T-helper 17 cell (primary cell): ENCODE measurements around the gene COX6A2. TPM values are rescaled to one million over a fixed set of nuclear protein-coding genes. Genes with fewer than 3 reads are reported as not detected.

Source experiments
- ATAC-seq: fragments of 150-1000 bp; cut with Tn5 transposase; 2 replicates; pipeline ENCODE4 v1.10.0; 2021; ENCODE audit warnings: mild to moderate bottlenecking, moderate library complexity
- DNase-seq, 3 donors: peaks; one replicate each; pipeline versions ENCODE4 v3.0.0 to v3.0.0-alpha.2; 2020 to 2021
- H3K9me3 ChIP-seq: one replicate; pipeline ENCODE4 v1.7.0; 2013; ENCODE audit warnings: low read length, mild to moderate bottlenecking; ENCODE audit not compliant: control insufficient read depth, poor library complexity, severe bottlenecking
- H3K27ac Mint-ChIP-seq: one replicate; pipeline ENCODE4 v1.8.0; 2022; ENCODE audit warnings: mild to moderate bottlenecking, moderate library complexity, mixed read lengths
- H3K27me3 Mint-ChIP-seq: one replicate; pipeline ENCODE4 v1.8.0; 2022; ENCODE audit warnings: mixed read lengths
- H3K36me3 Mint-ChIP-seq: one replicate; pipeline ENCODE4 v1.8.0; 2022; ENCODE audit warnings: low read depth, mixed read lengths
- H3K4me1 Mint-ChIP-seq: one replicate; pipeline ENCODE4 v1.8.0; 2022; ENCODE audit warnings: mild to moderate bottlenecking, mixed read lengths
- H3K4me3 Mint-ChIP-seq: one replicate; pipeline ENCODE4 v1.8.0; 2022; ENCODE audit warnings: mild to moderate bottlenecking, moderate library complexity, mixed read lengths
- total RNA-seq, 4 donors: library from RNA in 2 of 4; stranded (reverse) in 2 of 4; gene quantifications; one replicate each; pipeline ENCODE4 v1.2.3 and lab custom pipeline; 2022 to 2026

The COX6A2 gene
- total RNA-seq, 2 donors from 2014 or later, result not detected

- Mint-ChIP-seq H3K36me3 (no peaks in the 10 kb centered on the region), H3K4me1 (peaks cover 7% of the 10 kb centered on the region), H3K4me3 (no peak overlapping the region), H3K27me3 (peaks cover 33% of the 10 kb centered on the region), H3K27ac (no peak overlapping the region)
- ATAC-seq (peak; percentile 76), DNase-seq (peak in 1 of 3 donors; percentile 41)
- no peaks in the 10 kb centered on the region for H3K9me3 ChIP-seq
Observed at GRCh38 chr16:31382485-31383161, 45.5 kb downstream of the COX6A2 start.

GRCh38 chr16:31380201-31380600 lies 48.0 kb downstream of the COX6A2 start:
- Mint-ChIP-seq H3K4me3 (no peak overlapping the region), H3K4me1 (peaks cover 4% of the 10 kb centered on the region), H3K27ac (no peak overlapping the region), H3K36me3 (no peaks in the 10 kb centered on the region), H3K27me3 (peaks cover 18% of the 10 kb centered on the region)
- DNase-seq (no peak), ATAC-seq (no peak)
- no peaks in the 10 kb centered on the region for H3K9me3 ChIP-seq

Other genes with a start within 250 kb of the COX6A2 start
- gene FUS, start 248.2 kb downstream of the COX6A2 start, total RNA-seq, result 100 to 1,000 TPM; 910 to 947 TPM
- gene PYCARD, start 225.6 kb downstream of the COX6A2 start, total RNA-seq, result 10 to 100 TPM; 17.9 to 22.1 TPM
- under 1 TPM; 0.08 to 0.17 TPM for gene TRIM72, start 214.2 kb downstream of the COX6A2 start, total RNA-seq
- gene PYDC1, start 211.2 kb downstream of the COX6A2 start, total RNA-seq, result not detected
- 10 to 100 TPM in 1 of 2 donors, 1 to 10 TPM in 1; 7.3 to 12.5 TPM for gene ITGAM, start 168.4 kb downstream of the COX6A2 start, total RNA-seq
- 10 to 100 TPM in 1 of 2 donors, 1 to 10 TPM in 1; 4.6 to 16.0 TPM for gene ITGAX, start 73.2 kb downstream of the COX6A2 start, total RNA-seq
- not detected for gene ITGAD, start 35.0 kb downstream of the COX6A2 start, total RNA-seq
- under 1 TPM; 0.10 to 0.23 TPM for gene ZNF843, start 14.4 kb upstream of the COX6A2 start, total RNA-seq
- 10 to 100 TPM; 15.8 to 21.9 TPM for gene ARMC5, start 31.1 kb upstream of the COX6A2 start, total RNA-seq
- gene TGFB1I1, start 43.8 kb upstream of the COX6A2 start, total RNA-seq, result 1 to 10 TPM in 1 of 2 donors, under 1 TPM in 1; 0.35 to 5.6 TPM
- gene SLC5A2, start 54.8 kb upstream of the COX6A2 start, total RNA-seq, result 1 to 10 TPM; 1.3 to 2.8 TPM
- gene RUSF1, start 80.0 kb upstream of the COX6A2 start, total RNA-seq, result 10 to 100 TPM; 56.7 to 60.7 TPM
- not detected for gene AHSP, start 99.5 kb upstream of the COX6A2 start, total RNA-seq